MM.1S (cell line): ENCODE measurements around the gene CACNA1E.

Source experiments
- DNase-seq: peaks from one replicate; pipeline ENCODE4 v3.0.0-alpha.2; 2015
- H2AFZ ChIP-seq: fragments of 300-600 bp; sonication (generic); 2 replicates; pipeline ENCODE4 v1.6.0; 2016; ENCODE audit warnings: antibody characterized with exemption, low read length
- H3F3A ChIP-seq: fragments of 300-600 bp; sonication (generic); 2 replicates; pipeline ENCODE4 v1.6.1; 2016; ENCODE audit warnings: mild to moderate bottlenecking, antibody characterized with exemption, low read length, moderate library complexity, mixed read lengths; ENCODE audit not compliant: insufficient read depth
- H3K27ac ChIP-seq: fragments of 300-600 bp; sonication (generic); 2 replicates; pipeline ENCODE4 v1.5.1; 2016; ENCODE audit warnings: mild to moderate bottlenecking, low read length
- H3K27me3 ChIP-seq: fragments of 300-600 bp; sonication (generic); replicated peaks from 2 replicates; pipeline ENCODE4 v1.6.0; 2016; ENCODE audit warnings: low read length; ENCODE audit not compliant: insufficient read depth
- H3K36me3 ChIP-seq: fragments of 300-600 bp; sonication (generic); replicated peaks from 2 replicates; pipeline ENCODE4 v1.6.1; 2016; ENCODE audit warnings: mild to moderate bottlenecking, low read length, mixed read lengths; ENCODE audit not compliant: insufficient read depth
- H3K4me1 ChIP-seq: fragments of 300-600 bp; sonication (generic); 2 replicates; pipeline ENCODE4 v1.6.1; 2016; ENCODE audit warnings: low read length, mixed read lengths
- H3K4me2 ChIP-seq: fragments of 300-600 bp; sonication (generic); 2 replicates; pipeline ENCODE4 v1.6.0; 2016; ENCODE audit warnings: low read depth, low read length
- H3K4me3 ChIP-seq: fragments of 300-600 bp; sonication (generic); 2 replicates; pipeline ENCODE4 v1.5.1; 2016; ENCODE audit warnings: low read length, mixed read lengths
- H3K79me2 ChIP-seq: fragments of 300-600 bp; sonication (generic); 2 replicates; pipeline ENCODE4 v1.6.1; 2016; ENCODE audit warnings: mixed run types, low read length, mixed read lengths
- H3K9ac ChIP-seq: fragments of 300-600 bp; sonication (generic); 2 replicates; pipeline ENCODE4 v1.6.1; 2016; ENCODE audit warnings: low read length, mixed read lengths
- H3K9me2 ChIP-seq: fragments of 300-600 bp; sonication (generic); replicated peaks from 2 replicates; pipeline ENCODE4 v1.6.1; 2016; ENCODE audit warnings: mild to moderate bottlenecking, low read length, mixed read lengths; ENCODE audit not compliant: insufficient read depth
- H3K9me3 ChIP-seq: fragments of 300-600 bp; sonication (generic); replicated peaks from 2 replicates; pipeline ENCODE4 v1.6.1; 2016; ENCODE audit warnings: mild to moderate bottlenecking, low read length, mixed read lengths; ENCODE audit not compliant: insufficient read depth
- H4K20me1 ChIP-seq: fragments of 300-600 bp; sonication (generic); 2 replicates; pipeline ENCODE4 v1.6.1; 2016; ENCODE audit warnings: mild to moderate bottlenecking, low read length, moderate library complexity, mixed read lengths; ENCODE audit not compliant: insufficient read depth
- EZH2 ChIP-seq: fragments of 300-600 bp; sonication (generic); optimal IDR thresholded peaks from 2 replicates; pipeline ENCODE3; 2017; ENCODE audit warnings: low read depth, mild to moderate bottlenecking, antibody characterized with exemption, low read length, mixed read lengths
- EZH2phosphoT487 ChIP-seq: fragments of 300-600 bp; sonication (generic); IDR thresholded peaks from 2 replicates; pipeline ENCODE4 v1.6.1; 2018; ENCODE audit warnings: antibody characterized with exemption, low read length
- TF ChIP-seq, protein P1 (sequence below): fragments of 300-600 bp; sonication (generic); IDR thresholded peaks from 2 replicates; pipeline ENCODE4 v1.5.1; 2016; ENCODE audit warnings: antibody characterized with exemption, low read length, mixed read lengths

CACNA1E gene

DNA sequence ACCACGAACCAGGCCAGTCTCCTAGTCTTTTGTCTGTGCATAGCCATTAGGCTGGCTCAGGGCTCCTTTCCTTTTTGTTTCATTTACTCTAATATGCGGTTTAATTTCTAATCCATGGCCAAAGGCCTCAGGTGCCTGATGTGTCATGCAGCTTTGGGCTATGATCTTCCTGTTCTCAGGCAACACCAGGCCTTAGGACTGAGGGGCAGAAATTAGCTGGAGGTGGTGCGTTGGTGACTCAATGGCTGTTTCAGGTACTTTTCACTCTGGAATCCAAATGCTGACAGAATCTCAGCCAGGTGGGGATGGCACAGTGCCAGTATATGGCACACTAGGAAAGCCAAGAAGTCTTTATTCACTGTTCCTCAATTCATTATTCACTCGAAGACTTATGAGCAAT is 105.3 kb downstream of the CACNA1E start:
- no peaks in the 10 kb centered on the region for H3K9me3 ChIP-seq
- no peaks in the 10 kb centered on the region for H3K36me3 ChIP-seq
- no peak overlapping the region for H2AFZ ChIP-seq
- no peaks in the 10 kb centered on the region for H3K4me1 ChIP-seq
- H4K20me1 ChIP-seq = no peaks in the 10 kb centered on the region
- no peaks in the 10 kb centered on the region for H3F3A ChIP-seq
- no peaks in the 10 kb centered on the region for H3K27me3 ChIP-seq
- no peak overlapping the region for H3K27ac ChIP-seq
- no peak overlapping the region for H3K4me2 ChIP-seq
- H3K79me2 ChIP-seq = no peaks in the 10 kb centered on the region
- no peaks in the 10 kb centered on the region for H3K9me2 ChIP-seq
- no peak for DNase-seq
- TF ChIP-seq EZH2 (no peak), EZH2phosphoT487 (no peak)
- no peak overlapping the region for H3K4me3 ChIP-seq
- no peak overlapping the region for H3K9ac ChIP-seq

GRCh38 chr1:181592255-181592859 is 109.0 kb downstream of the CACNA1E start:
- Histone ChIP-seq H3K9me3 (no peaks in the 10 kb centered on the region), H3K27ac (no peak overlapping the region), H3K27me3 (no peaks in the 10 kb centered on the region), H4K20me1 (no peaks in the 10 kb centered on the region), H3K4me3 (no peak overlapping the region), H3K79me2 (no peaks in the 10 kb centered on the region), H3K9me2 (no peaks in the 10 kb centered on the region), H2AFZ (no peak overlapping the region), H3K4me1 (no peaks in the 10 kb centered on the region), H3F3A (no peaks in the 10 kb centered on the region), H3K36me3 (no peaks in the 10 kb centered on the region), H3K4me2 (no peak overlapping the region), H3K9ac (no peak overlapping the region)
- TF ChIP-seq EZH2phosphoT487 (no peak), EZH2 (no peak)
- TF ChIP-seq, protein P1, sequence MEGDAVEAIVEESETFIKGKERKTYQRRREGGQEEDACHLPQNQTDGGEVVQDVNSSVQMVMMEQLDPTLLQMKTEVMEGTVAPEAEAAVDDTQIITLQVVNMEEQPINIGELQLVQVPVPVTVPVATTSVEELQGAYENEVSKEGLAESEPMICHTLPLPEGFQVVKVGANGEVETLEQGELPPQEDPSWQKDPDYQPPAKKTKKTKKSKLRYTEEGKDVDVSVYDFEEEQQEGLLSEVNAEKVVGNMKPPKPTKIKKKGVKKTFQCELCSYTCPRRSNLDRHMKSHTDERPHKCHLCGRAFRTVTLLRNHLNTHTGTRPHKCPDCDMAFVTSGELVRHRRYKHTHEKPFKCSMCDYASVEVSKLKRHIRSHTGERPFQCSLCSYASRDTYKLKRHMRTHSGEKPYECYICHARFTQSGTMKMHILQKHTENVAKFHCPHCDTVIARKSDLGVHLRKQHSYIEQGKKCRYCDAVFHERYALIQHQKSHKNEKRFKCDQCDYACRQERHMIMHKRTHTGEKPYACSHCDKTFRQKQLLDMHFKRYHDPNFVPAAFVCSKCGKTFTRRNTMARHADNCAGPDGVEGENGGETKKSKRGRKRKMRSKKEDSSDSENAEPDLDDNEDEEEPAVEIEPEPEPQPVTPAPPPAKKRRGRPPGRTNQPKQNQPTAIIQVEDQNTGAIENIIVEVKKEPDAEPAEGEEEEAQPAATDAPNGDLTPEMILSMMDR = no peak
- no peak for DNase-seq

DNA sequence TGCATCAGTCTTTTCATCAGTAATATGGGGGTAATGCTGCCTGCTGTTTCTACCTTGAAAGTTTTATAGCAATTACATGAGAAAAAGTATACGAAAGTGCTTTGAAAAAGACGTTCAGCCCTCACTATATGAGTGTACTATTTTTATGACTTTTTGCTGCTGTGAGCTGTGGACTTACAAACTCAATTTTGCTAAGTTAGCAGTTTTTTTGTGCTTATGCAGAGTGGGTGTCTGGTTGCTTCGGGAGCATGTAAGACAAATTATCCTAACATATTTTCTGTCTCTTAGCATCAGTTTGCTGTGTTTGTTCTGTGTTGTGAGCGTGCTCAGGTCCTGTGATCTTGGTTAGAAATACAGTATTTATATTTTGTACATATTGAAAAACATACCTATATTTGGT is 109.7 kb downstream of the CACNA1E start:
- H3F3A ChIP-seq = no peaks in the 10 kb centered on the region
- H3K9ac ChIP-seq = no peak overlapping the region
- no peak overlapping the region for H3K4me3 ChIP-seq

GRCh38 chr1:181594553-181594952 is 111.2 kb downstream of the CACNA1E start:
- H2AFZ ChIP-seq = no peak overlapping the region
- no peak overlapping the region for H3K27ac ChIP-seq
- no peaks in the 10 kb centered on the region for H3K27me3 ChIP-seq
- no peaks in the 10 kb centered on the region for H3K36me3 ChIP-seq
- H3K4me1 ChIP-seq = no peaks in the 10 kb centered on the region
- no peaks in the 10 kb centered on the region for H3K9me3 ChIP-seq
- no peaks in the 10 kb centered on the region for H4K20me1 ChIP-seq
- no peak for DNase-seq
- no peak overlapping the region for H3K9ac ChIP-seq
- H3K79me2 ChIP-seq = no peaks in the 10 kb centered on the region
- H3K9me2 ChIP-seq = no peaks in the 10 kb centered on the region
- H3K4me3 ChIP-seq = no peak overlapping the region
- no peaks in the 10 kb centered on the region for H3F3A ChIP-seq
- no peak overlapping the region for H3K4me2 ChIP-seq
- TF ChIP-seq EZH2phosphoT487 (no peak), EZH2 (no peak)
- TF ChIP-seq, protein P1 = no peak

More for the DNA sequence above, 109.7 kb downstream of the CACNA1E start:
- no peak overlapping the region for H3K27ac ChIP-seq
- H3K27me3 ChIP-seq = no peaks in the 10 kb centered on the region
- no peaks in the 10 kb centered on the region for H3K36me3 ChIP-seq
- DNase-seq = no peak
- no peak overlapping the region for H2AFZ ChIP-seq
- no peaks in the 10 kb centered on the region for H4K20me1 ChIP-seq
- no peak for TF ChIP-seq EZH2phosphoT487
- no peak for TF ChIP-seq EZH2
- TF ChIP-seq, protein P1 = no peak
- no peaks in the 10 kb centered on the region for H3K9me3 ChIP-seq
- H3K4me2 ChIP-seq = no peak overlapping the region
- H3K4me1 ChIP-seq = no peaks in the 10 kb centered on the region
- no peaks in the 10 kb centered on the region for H3K79me2 ChIP-seq
- H3K9me2 ChIP-seq = no peaks in the 10 kb centered on the region
